Measurements from ENCODE around the gene CYP27C1.
A peak's percentile ranks its signal among the peaks of the same experiment; 100 is the strongest.
"Not testable (repeated sequence)": the region's sequence is repeated elsewhere in the genome, so short reads cannot be mapped to it uniquely, and the experiment has no call there.

Gene CYP27C1

DNA sequence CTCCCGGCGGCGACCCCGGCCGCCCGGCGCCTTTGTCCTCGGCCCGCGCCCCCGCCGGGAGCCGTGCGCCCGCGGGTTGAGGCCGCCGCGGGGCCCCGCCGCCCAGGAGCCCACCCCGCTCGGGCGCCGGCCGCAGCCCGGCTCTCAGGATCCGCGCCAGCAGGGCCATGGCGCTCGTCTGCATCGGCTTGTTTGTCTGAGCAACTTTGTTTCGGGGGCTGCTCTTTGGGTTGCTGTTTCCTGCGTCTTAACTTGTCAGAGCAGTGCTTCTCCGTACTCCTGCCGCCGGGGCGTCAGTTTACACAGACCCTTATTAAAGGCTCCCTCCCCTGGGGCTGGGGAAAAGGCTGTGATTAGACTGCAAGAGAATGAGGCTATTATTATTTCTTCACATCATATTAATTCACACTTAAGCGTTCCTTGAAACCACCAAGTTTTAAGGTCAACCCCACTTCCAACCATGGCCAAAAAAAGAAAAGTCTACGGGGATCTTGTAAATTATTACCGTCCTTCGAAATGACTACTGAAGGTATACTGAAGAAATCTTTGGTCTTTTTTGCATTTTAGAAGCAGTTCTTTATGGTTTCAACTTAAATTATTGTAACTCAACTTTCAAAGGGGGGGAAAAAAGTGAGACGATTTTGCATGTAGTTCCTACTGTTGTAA is at the start of gene CYP27C1:
CYP27C1 (minus strand) TSS at position 198 of the 666 bp plus-strand sequence; CDS start at position 169, 29 bp downstream.
- FAIRE-seq (no peak), DNase-seq (ENCODE audit: insufficient read length, low spot score) (no peak)

GRCh38 chr2:127261804-127262406 is 41.8 kb upstream of the CYP27C1 start:
- DNase-seq (ENCODE audit: insufficient read length, low spot score), result no peak
- FAIRE-seq, result no peak

DNA sequence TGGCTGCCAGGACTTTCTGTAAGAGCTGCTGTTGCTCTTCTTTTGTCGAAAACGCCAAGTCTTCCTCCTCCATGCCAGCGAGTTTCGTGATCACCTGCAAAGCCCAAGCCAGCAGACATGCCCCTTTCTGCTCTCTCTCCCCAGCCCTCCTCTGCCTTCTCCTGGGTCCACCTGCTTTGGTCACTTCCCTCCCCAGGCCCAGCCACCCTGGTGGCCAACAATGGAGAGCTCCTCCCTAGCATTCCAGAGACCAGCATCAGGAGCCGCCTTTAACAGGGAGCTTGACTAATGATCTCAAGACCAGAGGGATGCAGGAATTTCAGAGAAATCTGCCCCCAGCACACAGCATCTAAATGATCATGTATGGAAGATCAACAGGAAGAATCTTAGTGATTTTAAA is 39.3 kb upstream of the CYP27C1 start:
- FAIRE-seq (no peak), DNase-seq (ENCODE audit: insufficient read length, low spot score) (no peak)

DNA sequence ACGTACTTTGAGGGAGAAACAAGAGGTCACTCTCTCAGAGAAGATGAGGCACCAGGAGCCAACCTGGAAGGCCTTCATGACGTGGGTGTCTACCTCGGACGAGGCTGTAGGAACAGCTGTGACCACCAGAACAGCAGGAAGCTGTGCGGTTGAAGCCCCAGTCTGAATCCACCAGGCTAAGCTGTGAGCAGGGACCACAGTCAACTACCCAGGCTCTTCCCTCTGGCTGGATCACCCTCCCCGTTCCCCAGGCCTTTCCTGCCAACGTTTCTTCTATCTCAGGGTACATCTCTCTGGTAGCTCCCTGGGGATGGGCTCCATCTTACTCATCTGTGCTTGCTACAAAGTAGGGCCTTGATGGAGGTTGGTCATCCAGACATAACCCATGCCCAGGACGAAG is 36.8 kb upstream of the CYP27C1 start:
- no peak for FAIRE-seq
- no peak for DNase-seq (ENCODE audit: insufficient read length, low spot score)

DNA sequence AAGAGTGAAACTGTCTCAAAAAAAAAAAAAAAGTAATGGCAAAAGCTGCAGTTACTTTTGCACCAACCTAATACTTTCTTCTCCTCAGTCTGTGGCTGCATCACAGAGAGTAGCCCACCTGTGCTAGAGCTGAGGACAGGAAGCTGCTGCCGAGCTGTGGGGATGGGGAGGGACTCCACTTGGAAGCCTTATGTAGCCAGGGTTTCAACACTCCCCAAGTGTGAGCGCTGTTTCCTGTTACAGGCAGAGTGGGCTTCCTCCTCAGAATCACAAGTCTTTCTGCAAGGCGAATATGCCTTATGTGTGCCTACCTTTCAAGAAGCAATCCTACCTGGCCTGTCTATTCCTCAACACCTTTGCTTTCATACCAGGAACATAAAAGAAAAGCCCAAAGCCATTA is 36.3 kb upstream of the CYP27C1 start:
- FAIRE-seq, result no peak
- DNase-seq (ENCODE audit: insufficient read length, low spot score), result no peak

- no peak for FAIRE-seq
- no peak for DNase-seq (ENCODE audit: insufficient read length, low spot score)
Observed at GRCh38 chr2:127255721-127256120, 35.6 kb upstream of the CYP27C1 start.

GRCh38 chr2:127255146-127255545 is 35.0 kb upstream of the CYP27C1 start:
- no peak for FAIRE-seq
- DNase-seq (ENCODE audit: insufficient read length, low spot score), result no peak

- FAIRE-seq, result no peak
- DNase-seq (ENCODE audit: insufficient read length, low spot score), result no peak
Observed at GRCh38 chr2:127254386-127254981, 34.4 kb upstream of the CYP27C1 start.

DNA sequence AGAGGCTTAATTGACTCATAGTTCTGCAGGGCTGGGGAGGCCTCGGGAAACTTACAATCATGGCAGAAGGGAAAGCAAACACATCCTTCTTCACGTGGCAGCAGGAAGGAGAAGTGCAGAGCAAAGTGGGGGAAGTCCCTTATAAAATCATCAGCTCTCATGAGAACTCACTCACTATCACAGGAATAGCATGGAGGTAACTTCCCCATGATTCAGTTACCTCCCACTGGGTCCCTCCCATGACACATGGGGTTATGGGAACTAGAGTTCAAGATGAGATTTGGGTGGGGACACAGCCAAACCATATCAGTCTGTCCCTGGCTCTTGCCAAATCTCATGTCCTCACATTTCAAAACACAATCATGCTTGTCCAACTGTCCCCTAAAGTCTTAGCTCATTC is 21.1 kb upstream of the CYP27C1 start:
- DNase-seq (ENCODE audit: insufficient read length, low spot score); FAIRE-seq: not testable (repeated sequence)

DNA sequence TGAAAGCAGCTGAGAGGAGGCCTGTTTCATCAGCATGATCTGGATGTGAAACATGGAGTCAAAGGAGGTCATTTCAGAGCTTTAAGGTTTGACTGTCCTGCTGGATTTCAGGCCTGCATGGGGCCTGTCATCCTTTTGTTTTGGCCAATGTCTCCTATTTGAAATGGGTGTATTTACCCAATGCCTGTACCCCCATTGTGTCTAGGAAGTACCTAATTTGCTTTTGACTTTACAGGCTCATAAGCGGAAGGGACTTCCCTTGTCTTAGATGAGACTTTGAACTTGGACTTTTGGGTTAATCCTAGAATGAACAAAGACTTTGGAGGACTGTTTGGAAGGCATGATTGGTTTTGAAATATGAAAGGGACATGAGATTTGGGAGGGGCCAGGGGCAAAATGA is 19.3 kb upstream of the CYP27C1 start:
- DNase-seq (ENCODE audit: insufficient read length, low spot score), result no peak
- no peak for FAIRE-seq

DNA sequence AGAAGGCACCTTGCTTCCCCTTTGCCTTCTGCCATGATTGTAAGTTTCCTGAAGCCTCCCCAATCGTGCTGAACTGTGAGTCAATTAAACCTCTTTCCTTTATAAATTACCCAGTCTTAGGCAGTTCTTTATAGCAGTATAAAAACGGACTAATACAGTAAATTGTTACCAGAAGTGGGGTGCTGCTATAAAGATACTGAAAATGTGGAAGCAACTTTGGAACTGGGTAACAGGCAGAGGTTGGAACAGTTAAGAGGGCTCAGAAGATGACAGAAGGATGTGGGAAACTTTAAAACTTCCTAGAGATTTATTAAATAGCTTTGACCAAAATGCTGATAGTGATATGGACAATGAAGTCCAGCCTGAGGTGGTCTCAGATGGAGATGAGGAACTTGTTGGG is 17.7 kb upstream of the CYP27C1 start:
- not testable (repeated sequence) for FAIRE-seq

DNA sequence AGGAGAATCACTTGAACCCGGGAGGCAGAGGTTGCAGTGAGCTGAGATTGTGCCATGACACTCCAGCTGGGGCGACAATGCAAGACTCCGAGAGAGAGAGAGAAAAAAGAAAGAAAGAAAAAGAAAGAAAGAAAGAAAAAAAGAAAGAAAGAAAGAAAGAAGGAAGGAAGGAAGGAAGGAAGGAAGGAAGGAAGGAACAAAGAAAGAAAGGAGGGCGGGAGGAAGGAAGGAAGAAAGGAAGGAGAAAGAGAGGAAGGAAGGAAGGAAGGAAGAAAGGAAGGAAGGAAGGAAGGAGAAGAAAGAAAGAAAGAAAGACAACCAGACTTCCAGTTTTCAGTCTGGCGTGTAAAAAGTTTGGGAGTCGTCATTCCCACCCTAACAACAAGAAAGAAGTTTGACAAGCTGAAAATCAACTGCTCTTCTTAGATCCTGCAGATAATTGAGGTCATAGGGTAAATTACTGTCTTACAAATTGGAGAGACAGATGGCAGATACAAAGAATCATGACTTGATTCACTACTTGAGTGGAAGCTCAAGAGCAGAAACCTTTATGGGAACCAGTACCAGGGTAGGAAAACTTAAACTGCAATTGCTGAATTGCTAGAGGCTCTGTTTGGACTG is 15.1 kb upstream of the CYP27C1 start:
- no peak for FAIRE-seq
- DNase-seq (ENCODE audit: insufficient read length, low spot score), result no peak

More for the DNA sequence above, 17.7 kb upstream of the CYP27C1 start:
- not testable (repeated sequence) for DNase-seq (ENCODE audit: insufficient read length, low spot score)

DNA sequence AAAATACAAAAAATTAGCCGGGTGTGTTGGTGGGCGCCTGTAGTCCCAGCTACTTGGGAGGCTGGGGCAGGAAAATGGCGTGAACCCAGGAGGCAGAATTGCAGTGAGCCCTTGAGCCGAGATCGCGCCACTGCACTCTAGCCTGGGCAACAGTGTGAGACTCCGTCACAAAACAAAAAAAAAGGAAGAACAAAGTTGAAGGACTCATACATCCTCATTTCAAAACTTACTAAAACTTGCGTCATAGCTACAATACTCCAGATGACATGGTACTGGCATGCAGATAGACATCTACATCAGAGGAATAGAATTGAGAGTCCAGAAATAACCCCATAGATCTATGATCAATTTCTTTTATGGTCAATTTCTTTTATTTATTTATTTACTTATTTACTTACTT is 13.6 kb upstream of the CYP27C1 start:
- DNase-seq (ENCODE audit: insufficient read length, low spot score), result no peak
- no peak for FAIRE-seq

DNA sequence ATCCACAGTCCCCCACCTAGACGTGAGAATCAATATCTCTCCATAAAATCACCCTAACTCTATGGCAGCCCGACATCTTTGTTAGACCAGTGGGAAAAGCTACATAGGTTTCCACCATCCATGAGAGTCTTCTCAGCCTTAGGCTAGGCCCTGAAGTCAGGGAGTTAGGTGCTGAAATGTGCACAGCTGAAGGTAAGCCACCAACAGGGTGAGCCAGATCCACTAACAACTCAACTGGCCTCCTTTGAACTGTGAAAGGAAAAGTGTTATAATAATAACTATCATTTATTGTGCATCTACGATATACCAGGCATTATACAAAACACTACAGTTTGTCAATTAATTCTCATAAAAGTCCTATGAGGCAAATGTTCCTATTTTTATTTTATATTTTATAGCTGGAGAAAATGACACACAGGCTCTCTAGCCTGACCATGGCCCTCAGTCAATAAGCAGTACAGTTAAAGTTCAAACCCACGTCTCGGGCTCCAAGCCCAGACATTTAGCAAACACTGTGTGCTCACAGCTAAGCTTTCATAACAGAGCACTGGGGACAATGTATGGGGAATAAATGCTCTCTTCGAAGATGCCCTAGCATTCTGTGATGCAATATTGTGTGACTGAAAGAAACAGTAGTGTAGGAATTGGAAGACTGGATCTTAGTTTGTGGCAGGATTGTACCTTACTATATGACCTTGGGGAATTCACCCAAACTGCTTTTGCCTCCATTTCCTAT is 11.2 kb upstream of the CYP27C1 start:
- FAIRE-seq, result no peak
- DNase-seq (ENCODE audit: insufficient read length, low spot score), result no peak

DNA sequence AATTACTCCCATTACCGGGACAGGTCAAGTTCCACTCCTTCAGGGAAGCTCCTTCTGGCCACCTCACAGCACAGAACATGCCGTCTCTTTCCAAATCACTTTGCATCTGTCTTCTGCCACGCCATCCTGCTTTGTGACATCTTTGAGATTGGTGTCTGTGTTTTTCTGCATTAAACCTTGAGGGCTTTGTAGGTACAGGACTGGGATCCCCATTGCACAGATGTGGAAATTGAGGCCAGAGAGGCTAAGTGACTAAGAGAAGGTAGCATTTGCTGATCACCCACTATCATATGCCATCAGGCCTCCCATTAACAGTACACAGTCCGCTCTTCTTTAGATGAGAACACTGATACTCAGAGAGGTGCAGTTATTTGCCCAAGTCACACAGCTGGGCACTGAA is 9.5 kb upstream of the CYP27C1 start:
- no peak for DNase-seq (ENCODE audit: insufficient read length, low spot score)
- FAIRE-seq, result no peak

DNA sequence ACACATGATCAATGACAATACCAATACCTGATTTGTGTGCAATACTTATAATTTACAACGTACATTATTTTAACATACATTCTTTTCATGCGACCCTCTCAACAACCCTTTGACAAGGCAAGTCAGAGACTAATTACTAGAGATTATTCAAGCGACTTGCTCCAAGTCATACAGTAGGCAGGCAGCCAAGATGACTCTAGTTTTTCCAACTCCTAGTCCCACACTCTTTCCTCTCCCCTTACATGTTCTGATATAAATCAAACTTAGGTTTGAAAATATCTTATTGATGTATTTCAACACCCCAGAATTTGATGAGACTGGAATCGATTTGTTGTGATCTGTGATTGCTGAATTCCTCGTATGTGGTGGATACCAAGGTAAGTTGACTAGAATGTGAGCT is 8.0 kb upstream of the CYP27C1 start:
- no peak for FAIRE-seq
- no peak for DNase-seq (ENCODE audit: insufficient read length, low spot score)

DNA sequence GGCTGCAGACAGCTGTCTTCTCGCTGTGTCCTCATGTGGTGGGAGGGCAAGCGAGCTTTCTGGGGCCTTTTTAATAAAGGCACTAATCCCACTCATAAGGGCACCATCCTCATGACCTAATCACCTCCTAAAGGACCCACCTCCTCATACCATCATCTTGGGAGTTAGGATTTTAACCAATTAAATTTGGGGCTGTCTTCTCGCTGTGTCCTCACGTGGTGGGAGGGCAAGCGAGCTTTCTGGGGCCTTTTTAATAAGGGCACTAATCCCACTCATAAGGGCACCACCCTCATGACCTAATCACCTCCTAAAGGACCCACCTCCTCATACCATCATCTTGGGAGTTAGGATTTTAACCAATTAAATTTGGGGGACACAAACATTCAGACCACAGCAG is 7.2 kb upstream of the CYP27C1 start:
- not testable (repeated sequence) for FAIRE-seq; DNase-seq (ENCODE audit: insufficient read length, low spot score)

GRCh38 chr2:127226520-127227263 is 6.6 kb upstream of the CYP27C1 start:
- no peak for FAIRE-seq
- peak; percentile 71 for DNase-seq (ENCODE audit: insufficient read length, low spot score)

GRCh38 chr2:127226132-127226519 is 6.0 kb upstream of the CYP27C1 start:
- FAIRE-seq (no peak), DNase-seq (ENCODE audit: insufficient read length, low spot score) (no peak)

- no peak for FAIRE-seq
- DNase-seq (ENCODE audit: insufficient read length, low spot score), result no peak
Observed at GRCh38 chr2:127225186-127225960, 5.3 kb upstream of the CYP27C1 start.
